Measurements from ENCODE around the gene DRG1. TPM values are rescaled to one million over a fixed set of nuclear protein-coding genes. Genes with fewer than 3 reads are reported as not detected.
A peak's percentile ranks its signal among the peaks of the same experiment; 100 is the strongest.
"Not testable (repeated sequence)": the region's sequence is repeated elsewhere in the genome, so short reads cannot be mapped to it uniquely, and the experiment has no call there.

Gene DRG1
- total RNA-seq, 5 donors from 2014 or later (not counting 1 experiment from before 2014, with no cell fraction given), result 56.9 to 69.3 (median 62.3) TPM

GRCh38 chr22:31394326-31394725 lies 5.1 kb upstream of the DRG1 start:
- Mint-ChIP-seq H3K27me3 (peaks cover 0 to 3% of the 10 kb centered on the region in 2 donors), H3K27ac (no peak overlapping the region), H3K9me3 (no peaks in the 10 kb centered on the region), H3K4me1 (peaks cover 0 to 4% (median 3%) of the 10 kb centered on the region in 3 donors), H3K4me3 (no peak overlapping the region), H3K36me3 (no peaks in the 10 kb centered on the region)
- no peak for ATAC-seq (replicated peaks in 1 of 4)
- 90% methylated on average over 2 of the region's 3 CpGs for WGBS (ENCODE audit: insufficient coverage)
- ChIA-PET CTCF (no interaction called here), POLR2A (no interaction called here)
- Histone ChIP-seq H3K27ac (ENCODE audit: low read length) (no peak overlapping the region), H3K4me3 (ENCODE audit: control insufficient read depth in 1 of 2, extremely low read depth in 1 of 2, low read length in 1 of 2) (no peak overlapping the region), H3K9me3 (no peaks in the 10 kb centered on the region), H3K36me3 (ENCODE audit: control insufficient read depth in 2 of 2, extremely low read depth in 1 of 2, insufficient read depth in 1 of 2, low read length in 1 of 2) (no peaks in the 10 kb centered on the region), H3K4me1 (ENCODE audit: control insufficient read depth in 1 of 2, extremely low read depth in 1 of 2, insufficient read depth in 2 of 2, low read length in 2 of 2) (peaks cover 3% of the 10 kb centered on the region in 2 experiments), H3K27me3 (replicated peaks in 1 of 2; ENCODE audit: control insufficient read depth in 2 of 2, extremely low read depth in 1 of 2, insufficient read depth in 2 of 2, low read length in 1 of 2) (no peaks in the 10 kb centered on the region)
- DNase-seq, result no peak

GRCh38 chr22:31398231-31398630 lies 1.2 kb upstream of the DRG1 start:
- no peak overlapping the region for H3K27ac Mint-ChIP-seq
- ATAC-seq (replicated peaks in 1 of 4), result no peak
- DNase-seq, result no peak
- H3K9me3 Mint-ChIP-seq, result no peaks in the 10 kb centered on the region
- Histone ChIP-seq H3K4me3 (ENCODE audit: control insufficient read depth in 1 of 2, extremely low read depth in 1 of 2, low read length in 1 of 2) (no peak overlapping the region), H3K27me3 (replicated peaks in 1 of 2; ENCODE audit: control insufficient read depth in 2 of 2, extremely low read depth in 1 of 2, insufficient read depth in 2 of 2, low read length in 1 of 2) (no peaks in the 10 kb centered on the region), H3K36me3 (ENCODE audit: control insufficient read depth in 2 of 2, extremely low read depth in 1 of 2, insufficient read depth in 1 of 2, low read length in 1 of 2) (peaks cover 0 to 6% of the 10 kb centered on the region in 2 donors), H3K27ac (ENCODE audit: low read length) (no peak overlapping the region), H3K4me1 (ENCODE audit: control insufficient read depth in 1 of 2, extremely low read depth in 1 of 2, insufficient read depth in 2 of 2, low read length in 2 of 2) (peaks cover 7 to 16% of the 10 kb centered on the region in 2 experiments), H3K9me3 (no peaks in the 10 kb centered on the region)
- no CpG with 5 or more reads among the region's 5 CpGs for WGBS (ENCODE audit: insufficient coverage)
- H3K27me3 Mint-ChIP-seq, result peaks cover 0 to 3% of the 10 kb centered on the region in 2 donors
- H3K36me3 Mint-ChIP-seq, result peaks cover 5% of the 10 kb centered on the region
- peak overlapping the region in 2 of 3 donors; percentile 18 to 97 for H3K4me3 Mint-ChIP-seq
- ChIA-PET POLR2A (no interaction called here), CTCF (interaction anchor here in 1 of 2 donors (1.6 kb wide), 1 partner anchor 51 kb away, joined by 4 read pairs; no protein-coding TSS in a partner anchor)
- H3K4me1 Mint-ChIP-seq, result peaks cover 22 to 28% (median 23%) of the 10 kb centered on the region in 3 donors

- Histone ChIP-seq H3K4me1 (ENCODE audit: control insufficient read depth in 1 of 2, extremely low read depth in 1 of 2, insufficient read depth in 2 of 2, low read length in 2 of 2) (peaks cover 7 to 16% of the 10 kb centered on the region in 2 experiments), H3K4me3 (ENCODE audit: control insufficient read depth in 1 of 2, extremely low read depth in 1 of 2, low read length in 1 of 2) (peak overlapping the region; percentile 74 to 88), H3K27me3 (replicated peaks in 1 of 2; ENCODE audit: control insufficient read depth in 2 of 2, extremely low read depth in 1 of 2, insufficient read depth in 2 of 2, low read length in 1 of 2) (no peaks in the 10 kb centered on the region), H3K27ac (ENCODE audit: low read length) (peak overlapping the region; percentile 35), H3K9me3 (no peaks in the 10 kb centered on the region), H3K36me3 (ENCODE audit: control insufficient read depth in 2 of 2, extremely low read depth in 1 of 2, insufficient read depth in 1 of 2, low read length in 1 of 2) (peaks cover 0 to 18% of the 10 kb centered on the region in 2 donors)
- Mint-ChIP-seq H3K9me3 (no peaks in the 10 kb centered on the region), H3K4me1 (peaks cover 22 to 30% (median 25%) of the 10 kb centered on the region in 3 donors), H3K36me3 (peaks cover 5% of the 10 kb centered on the region), H3K27me3 (no peaks in the 10 kb centered on the region), H3K27ac (peak overlapping the region; percentile 91 to 93), H3K4me3 (peak overlapping the region; percentile 94 to 97 (median 96))
- DNase-seq, result no peak
- WGBS (ENCODE audit: insufficient coverage), result 9% methylated on average over 8 of the region's 11 CpGs
- ChIA-PET POLR2A (interaction anchor here in 1 of 2 donors (0.6 kb wide), 1 partner anchor 13 kb away, joined by 4 read pairs; no protein-coding TSS in a partner anchor), CTCF (no interaction called here)
- ATAC-seq (replicated peaks in 1 of 4), result no peak
Observed at GRCh38 chr22:31400023-31400397, 606 bp downstream of the DRG1 start.

GRCh38 chr22:31402350-31402749 lies 2.9 kb downstream of the DRG1 start:
- DNase-seq; H3K27ac ChIP-seq (ENCODE audit: low read length); H3K4me3 Mint-ChIP-seq; H3K4me3 ChIP-seq (ENCODE audit: control insufficient read depth in 1 of 2, extremely low read depth in 1 of 2, low read length in 1 of 2); H3K9me3 ChIP-seq; H3K27me3 Mint-ChIP-seq; H3K27ac Mint-ChIP-seq; POLR2A ChIA-PET; H3K27me3 ChIP-seq (replicated peaks in 1 of 2; ENCODE audit: control insufficient read depth in 2 of 2, extremely low read depth in 1 of 2, insufficient read depth in 2 of 2, low read length in 1 of 2); ATAC-seq (replicated peaks in 1 of 4); H3K9me3 Mint-ChIP-seq: not testable (repeated sequence)
- Histone ChIP-seq H3K36me3 (ENCODE audit: control insufficient read depth in 2 of 2, extremely low read depth in 1 of 2, insufficient read depth in 1 of 2, low read length in 1 of 2) (peaks cover 3 to 33% of the 10 kb centered on the region in 2 donors), H3K4me1 (ENCODE audit: control insufficient read depth in 1 of 2, extremely low read depth in 1 of 2, insufficient read depth in 2 of 2, low read length in 2 of 2) (peaks cover 7 to 16% of the 10 kb centered on the region in 2 experiments)
- no CpG with 5 or more reads among the region's 2 CpGs for WGBS (ENCODE audit: insufficient coverage)
- CTCF ChIA-PET, result interaction anchor here in 1 of 2 donors (0.7 kb wide), 1 partner anchor 102 kb away, joined by 4 read pairs; no protein-coding TSS in a partner anchor
- Mint-ChIP-seq H3K4me1 (peaks cover 34 to 41% (median 37%) of the 10 kb centered on the region in 3 donors), H3K36me3 (peaks cover 17% of the 10 kb centered on the region)

GRCh38 chr22:31425331-31426050 lies 26.1 kb downstream of the DRG1 start:
- H3K27ac Mint-ChIP-seq, result no peak overlapping the region
- peaks cover 51% of the 10 kb centered on the region for H3K36me3 Mint-ChIP-seq
- H3K9me3 ChIP-seq, result no peaks in the 10 kb centered on the region
- H3K4me1 ChIP-seq (ENCODE audit: control insufficient read depth in 1 of 2, extremely low read depth in 1 of 2, insufficient read depth in 2 of 2, low read length in 2 of 2), result no peaks in the 10 kb centered on the region
- no peak overlapping the region for H3K27ac ChIP-seq (ENCODE audit: low read length)
- ChIA-PET POLR2A (no interaction called here), CTCF (no interaction called here)
- no peaks in the 10 kb centered on the region for H3K4me1 Mint-ChIP-seq
- no CpG with 5 or more reads among the region's 9 CpGs for WGBS (ENCODE audit: insufficient coverage)
- no peak for ATAC-seq (replicated peaks in 1 of 4)
- peaks cover 21 to 78% of the 10 kb centered on the region in 2 donors for H3K36me3 ChIP-seq (ENCODE audit: control insufficient read depth in 2 of 2, extremely low read depth in 1 of 2, insufficient read depth in 1 of 2, low read length in 1 of 2)
- no peaks in the 10 kb centered on the region for H3K9me3 Mint-ChIP-seq
- H3K27me3 ChIP-seq (replicated peaks in 1 of 2; ENCODE audit: control insufficient read depth in 2 of 2, extremely low read depth in 1 of 2, insufficient read depth in 2 of 2, low read length in 1 of 2), result no peaks in the 10 kb centered on the region
- no peak overlapping the region for H3K4me3 ChIP-seq (ENCODE audit: control insufficient read depth in 1 of 2, extremely low read depth in 1 of 2, low read length in 1 of 2)
- H3K4me3 Mint-ChIP-seq, result no peak overlapping the region
- no peaks in the 10 kb centered on the region for H3K27me3 Mint-ChIP-seq
- DNase-seq, result no peak

- H3K9me3 Mint-ChIP-seq, result no peaks in the 10 kb centered on the region
- ChIA-PET CTCF (interaction anchor here in 1 of 2 donors (0.7 kb wide), 2 partner anchors 20 to 27 kb away, joined by 3 read pairs; no protein-coding TSS in a partner anchor), POLR2A (no interaction called here)
- H3K4me3 ChIP-seq (ENCODE audit: control insufficient read depth in 1 of 2, extremely low read depth in 1 of 2, low read length in 1 of 2), result no peak overlapping the region
- no peaks in the 10 kb centered on the region for H3K9me3 ChIP-seq
- no peaks in the 10 kb centered on the region for H3K4me1 ChIP-seq (ENCODE audit: control insufficient read depth in 1 of 2, extremely low read depth in 1 of 2, insufficient read depth in 2 of 2, low read length in 2 of 2)
- H3K27me3 ChIP-seq (replicated peaks in 1 of 2; ENCODE audit: control insufficient read depth in 2 of 2, extremely low read depth in 1 of 2, insufficient read depth in 2 of 2, low read length in 1 of 2), result no peaks in the 10 kb centered on the region
- no peak overlapping the region for H3K27ac Mint-ChIP-seq
- WGBS (ENCODE audit: insufficient coverage), result 100% methylated on average over 2 of the region's 5 CpGs
- H3K36me3 Mint-ChIP-seq, result peaks cover 47% of the 10 kb centered on the region
- H3K4me3 Mint-ChIP-seq, result no peak overlapping the region
- DNase-seq (no peak), ATAC-seq (replicated peaks in 1 of 4) (no peak)
- H3K27me3 Mint-ChIP-seq, result no peaks in the 10 kb centered on the region
- peaks cover 21 to 79% of the 10 kb centered on the region in 2 donors for H3K36me3 ChIP-seq (ENCODE audit: control insufficient read depth in 2 of 2, extremely low read depth in 1 of 2, insufficient read depth in 1 of 2, low read length in 1 of 2)
- H3K27ac ChIP-seq (ENCODE audit: low read length), result no peak overlapping the region
- H3K4me1 Mint-ChIP-seq, result no peaks in the 10 kb centered on the region
Observed at GRCh38 chr22:31431950-31432349, 32.5 kb downstream of the DRG1 start.
